Measurements from ENCODE around the gene SLC12A5. TPM values are rescaled to one million over a fixed set of nuclear protein-coding genes. Genes with fewer than 3 reads are reported as not detected.

SLC12A5 gene
- total RNA-seq, 1 donor from 2014 or later, result 9.6 TPM

- no peak overlapping the region for H3K27ac Mint-ChIP-seq (ENCODE audit: unreplicated experiment)
- H3K9me3 Mint-ChIP-seq, result no peaks in the 10 kb centered on the region
- no peak overlapping the region for H3K4me3 Mint-ChIP-seq
- H3K4me1 Mint-ChIP-seq, result no peaks in the 10 kb centered on the region
- TF ChIP-seq CTCF (conservative IDR thresholded peaks at IDR 0.05), result no peak
- DNase-seq (ENCODE audit: low read depth, low spot score), result no peak
- no peaks in the 10 kb centered on the region for H3K36me3 Mint-ChIP-seq (ENCODE audit: low read depth)
- peaks cover 79% of the 10 kb centered on the region for H3K27me3 Mint-ChIP-seq (ENCODE audit: low read depth)
Observed at GRCh38 chr20:46051556-46052308, 22.7 kb downstream of the SLC12A5 start.

GRCh38 chr20:46053416-46053815 lies 24.4 kb downstream of the SLC12A5 start:
- no peak for DNase-seq (ENCODE audit: low read depth, low spot score)
- peaks cover 82% of the 10 kb centered on the region for H3K27me3 Mint-ChIP-seq (ENCODE audit: low read depth)
- H3K27ac Mint-ChIP-seq (ENCODE audit: unreplicated experiment), result no peak overlapping the region
- no peak for TF ChIP-seq CTCF (conservative IDR thresholded peaks at IDR 0.05)
- peaks cover 5% of the 10 kb centered on the region for H3K36me3 Mint-ChIP-seq (ENCODE audit: low read depth)
- no peak overlapping the region for H3K4me3 Mint-ChIP-seq
- peaks cover 6% of the 10 kb centered on the region for H3K4me1 Mint-ChIP-seq
- H3K9me3 Mint-ChIP-seq, result no peaks in the 10 kb centered on the region

GRCh38 chr20:46054606-46055005 lies 25.6 kb downstream of the SLC12A5 start:
- Mint-ChIP-seq H3K36me3 (ENCODE audit: low read depth) (peaks cover 7% of the 10 kb centered on the region), H3K9me3 (no peaks in the 10 kb centered on the region), H3K4me3 (no peak overlapping the region), H3K27ac (ENCODE audit: unreplicated experiment) (no peak overlapping the region), H3K27me3 (ENCODE audit: low read depth) (peaks cover 84% of the 10 kb centered on the region), H3K4me1 (peaks cover 13% of the 10 kb centered on the region)
- DNase-seq (ENCODE audit: low read depth, low spot score), result no peak
- no peak for TF ChIP-seq CTCF (conservative IDR thresholded peaks at IDR 0.05)

- Mint-ChIP-seq H3K4me3 (peak overlapping the region; percentile 16), H3K4me1 (peaks cover 13% of the 10 kb centered on the region), H3K36me3 (ENCODE audit: low read depth) (peaks cover 8% of the 10 kb centered on the region), H3K9me3 (no peaks in the 10 kb centered on the region), H3K27me3 (ENCODE audit: low read depth) (peaks cover 90% of the 10 kb centered on the region), H3K27ac (ENCODE audit: unreplicated experiment) (no peak overlapping the region)
- no peak for TF ChIP-seq CTCF (conservative IDR thresholded peaks at IDR 0.05)
- no peak for DNase-seq (ENCODE audit: low read depth, low spot score)
Observed at GRCh38 chr20:46055269-46055668, 26.3 kb downstream of the SLC12A5 start.

GRCh38 chr20:46056027-46056833 lies 27.2 kb downstream of the SLC12A5 start:
- Mint-ChIP-seq H3K36me3 (ENCODE audit: low read depth) (peaks cover 14% of the 10 kb centered on the region), H3K4me3 (no peak overlapping the region), H3K9me3 (no peaks in the 10 kb centered on the region), H3K27ac (ENCODE audit: unreplicated experiment) (no peak overlapping the region), H3K27me3 (ENCODE audit: low read depth) (peaks cover 84% of the 10 kb centered on the region), H3K4me1 (peaks cover 17% of the 10 kb centered on the region)
- TF ChIP-seq CTCF (conservative IDR thresholded peaks at IDR 0.05), result no peak
- no peak for DNase-seq (ENCODE audit: low read depth, low spot score)
